ENCODE data around the gene PKP4. TPM values are rescaled to one million over a fixed set of nuclear protein-coding genes. Genes with fewer than 3 reads are reported as not detected.

PKP4 gene
- total RNA-seq, 1 experiment from 2014 or later = 52.0 TPM

DNA sequence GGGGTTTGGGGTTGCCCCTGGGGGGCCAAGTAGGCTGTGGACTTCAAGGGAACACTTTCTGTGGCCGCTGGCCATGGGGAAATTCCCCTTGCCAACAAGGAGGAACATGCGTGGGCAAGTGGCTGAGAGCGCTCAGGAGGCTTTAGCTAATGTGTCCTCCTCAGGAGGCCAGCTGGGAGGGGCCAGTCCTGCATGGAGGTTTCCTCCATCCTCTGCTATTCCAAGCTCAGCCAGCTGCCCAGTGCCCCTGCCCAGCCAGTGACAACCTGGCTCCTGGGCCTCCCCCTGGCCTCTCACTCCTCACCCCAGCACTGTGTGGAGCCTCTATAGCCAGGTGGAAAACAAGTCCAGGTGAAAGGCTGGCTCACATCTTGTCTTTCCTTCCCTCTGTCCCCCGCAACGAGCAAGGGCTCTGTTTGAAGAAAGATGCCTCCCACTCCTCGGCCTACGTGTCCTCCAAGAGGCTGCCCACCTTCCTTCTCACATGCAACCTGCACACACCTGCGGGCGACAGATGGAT is 273.9 kb downstream of the PKP4 start:
- H4K5ac ChIP-seq (ENCODE audit: insufficient read length, low read depth, low read length) = no peak overlapping the region
- no peak overlapping the region for H2BK12ac ChIP-seq (ENCODE audit: insufficient read length, low read depth, low read length)
- H2BK5ac ChIP-seq (ENCODE audit: insufficient read length, low read length) = no peak overlapping the region
- H4K91ac ChIP-seq (ENCODE audit: insufficient read length, low read depth, low read length) = no peak overlapping the region
- H2BK15ac ChIP-seq (ENCODE audit: low read depth, low read length) = no peak overlapping the region
- Mint-ChIP-seq H3K27me3 (ENCODE audit: low read depth) (no peaks in the 10 kb centered on the region), H3K4me1 (peaks cover 0 to 8% of the 10 kb centered on the region in 2 experiments; a peak in 3 of 4 replicates), H3K27ac (no peak overlapping the region), H3K36me3 (ENCODE audit: insufficient read depth in 1 of 3, low read depth in 3 of 3) (no peaks in the 10 kb centered on the region), H3K4me3 (no peak overlapping the region), H3K9me3 (no peaks in the 10 kb centered on the region)
- no peaks in the 10 kb centered on the region for H3K9me3 ChIP-seq (ENCODE audit: control insufficient read depth, low read depth, low read length)
- H3T11ph ChIP-seq (ENCODE audit: low read length) = no peak overlapping the region
- no peak overlapping the region for H2AK5ac ChIP-seq (ENCODE audit: insufficient read length, low read length)
- H3K27ac ChIP-seq (ENCODE audit: insufficient read length, low read depth, low read length) = no peak overlapping the region
- H2BK20ac ChIP-seq (ENCODE audit: low read depth, low read length, poor library complexity, severe bottlenecking) = no peak overlapping the region
- no peak overlapping the region for H2AFZ ChIP-seq (ENCODE audit: low read length)
- no peak overlapping the region for H3K23ac ChIP-seq (ENCODE audit: insufficient read length, low read depth, low read length)
- no peaks in the 10 kb centered on the region for H3K23me2 ChIP-seq (ENCODE audit: insufficient read length, low read depth, low read length, poor library complexity, severe bottlenecking)
- H4K20me1 ChIP-seq (ENCODE audit: control insufficient read depth, insufficient read depth, insufficient read length) = no peaks in the 10 kb centered on the region
- TF ChIP-seq, protein P1, sequence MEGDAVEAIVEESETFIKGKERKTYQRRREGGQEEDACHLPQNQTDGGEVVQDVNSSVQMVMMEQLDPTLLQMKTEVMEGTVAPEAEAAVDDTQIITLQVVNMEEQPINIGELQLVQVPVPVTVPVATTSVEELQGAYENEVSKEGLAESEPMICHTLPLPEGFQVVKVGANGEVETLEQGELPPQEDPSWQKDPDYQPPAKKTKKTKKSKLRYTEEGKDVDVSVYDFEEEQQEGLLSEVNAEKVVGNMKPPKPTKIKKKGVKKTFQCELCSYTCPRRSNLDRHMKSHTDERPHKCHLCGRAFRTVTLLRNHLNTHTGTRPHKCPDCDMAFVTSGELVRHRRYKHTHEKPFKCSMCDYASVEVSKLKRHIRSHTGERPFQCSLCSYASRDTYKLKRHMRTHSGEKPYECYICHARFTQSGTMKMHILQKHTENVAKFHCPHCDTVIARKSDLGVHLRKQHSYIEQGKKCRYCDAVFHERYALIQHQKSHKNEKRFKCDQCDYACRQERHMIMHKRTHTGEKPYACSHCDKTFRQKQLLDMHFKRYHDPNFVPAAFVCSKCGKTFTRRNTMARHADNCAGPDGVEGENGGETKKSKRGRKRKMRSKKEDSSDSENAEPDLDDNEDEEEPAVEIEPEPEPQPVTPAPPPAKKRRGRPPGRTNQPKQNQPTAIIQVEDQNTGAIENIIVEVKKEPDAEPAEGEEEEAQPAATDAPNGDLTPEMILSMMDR (conservative IDR thresholded peaks at IDR 0.05) = no peak
- no peak overlapping the region for H3K14ac ChIP-seq (ENCODE audit: insufficient read depth, low read length)
- WGBS (ENCODE audit: extremely low coverage, insufficient read length, low lambda C conversion rate) = no CpG with 5 or more reads among the region's 9 CpGs
- H3K56ac ChIP-seq (ENCODE audit: insufficient read length, low read depth, low read length) = no peak overlapping the region
- H3K4ac ChIP-seq (ENCODE audit: low read depth, low read length) = no peak overlapping the region
- H3K27me3 ChIP-seq (ENCODE audit: insufficient read depth, low read length) = no peaks in the 10 kb centered on the region
- H3K4me2 ChIP-seq (ENCODE audit: insufficient read depth, insufficient read length, low read length) = no peak overlapping the region
- H3K18ac ChIP-seq (ENCODE audit: insufficient read length, low read depth, low read length) = no peak overlapping the region
- H3K79me2 ChIP-seq (ENCODE audit: insufficient read depth, low read length) = no peaks in the 10 kb centered on the region
- H3K79me1 ChIP-seq (ENCODE audit: insufficient read depth, low read depth, low read length, poor library complexity, severe bottlenecking) = no peaks in the 10 kb centered on the region
- DNase-seq = no peak
- H3K9ac ChIP-seq (ENCODE audit: extremely low read depth, insufficient read length, low read length) = no peak overlapping the region
- no peak overlapping the region for H4K8ac ChIP-seq (replicated peaks; ENCODE audit: insufficient read length, low read depth, low read length)
- H2BK120ac ChIP-seq (ENCODE audit: low read depth, low read length, poor library complexity, severe bottlenecking) = no peak overlapping the region
- H3K4me1 ChIP-seq (ENCODE audit: insufficient read depth, low read length) = no peaks in the 10 kb centered on the region
